ENCODE results near the gene UBA1.

GRCh38 chrX:47184486-47184885 is 9.1 kb upstream of the UBA1 start:
- TF ChIP-seq POLR2A (IDR thresholded peaks at IDR 0.05) (no peak), CTCF (IDR thresholded peaks at IDR 0.05) (no peak)
